Vagina (tissue), 2 donors: ENCODE data around the gene IGFBP1.

Experiments
- CTCF ChIP-seq, 3 experiments: fragments of 450-650 bp in 2 of 3; fragments of 200-600 bp in 1 of 3; sonication (generic) in 1 of 3; IDR thresholded peaks; one replicate each; pipeline ENCODE4 v1.5.1; 2017 to 2019; ENCODE audit warnings: antibody characterized with exemption in 3 of 3, mild to moderate bottlenecking in 2 of 3, moderate library complexity in 2 of 3
- POLR2A ChIP-seq, 2 donors: fragments of 450-650 bp; IDR thresholded peaks; one replicate each; pipeline ENCODE4 v1.6.1; 2017; ENCODE audit warnings: antibody characterized with exemption in 2 of 2, mild to moderate bottlenecking in 2 of 2, moderate library complexity in 2 of 2

- TF ChIP-seq CTCF (IDR thresholded peaks at IDR 0.05) (no peak), POLR2A (IDR thresholded peaks at IDR 0.05) (no peak)
These were observed 31.7 kb downstream of the IGFBP1 start for GRCh38 chr7:45919993-45920459.
